GM19395 (cell line): ENCODE results near the gene MRPL36.
"Not testable (repeated sequence)": the region's sequence is repeated elsewhere in the genome, so short reads cannot be mapped to it uniquely, and the experiment has no call there.

Experiments used
- ATAC-seq: cut with Tn5 transposase; IDR thresholded peaks from one replicate; pipeline ENCODE4 v1.9.1; 2021; ENCODE audit warnings: mild to moderate bottlenecking, moderate library complexity; ENCODE audit not compliant: unreplicated experiment

Gene MRPL36

DNA sequence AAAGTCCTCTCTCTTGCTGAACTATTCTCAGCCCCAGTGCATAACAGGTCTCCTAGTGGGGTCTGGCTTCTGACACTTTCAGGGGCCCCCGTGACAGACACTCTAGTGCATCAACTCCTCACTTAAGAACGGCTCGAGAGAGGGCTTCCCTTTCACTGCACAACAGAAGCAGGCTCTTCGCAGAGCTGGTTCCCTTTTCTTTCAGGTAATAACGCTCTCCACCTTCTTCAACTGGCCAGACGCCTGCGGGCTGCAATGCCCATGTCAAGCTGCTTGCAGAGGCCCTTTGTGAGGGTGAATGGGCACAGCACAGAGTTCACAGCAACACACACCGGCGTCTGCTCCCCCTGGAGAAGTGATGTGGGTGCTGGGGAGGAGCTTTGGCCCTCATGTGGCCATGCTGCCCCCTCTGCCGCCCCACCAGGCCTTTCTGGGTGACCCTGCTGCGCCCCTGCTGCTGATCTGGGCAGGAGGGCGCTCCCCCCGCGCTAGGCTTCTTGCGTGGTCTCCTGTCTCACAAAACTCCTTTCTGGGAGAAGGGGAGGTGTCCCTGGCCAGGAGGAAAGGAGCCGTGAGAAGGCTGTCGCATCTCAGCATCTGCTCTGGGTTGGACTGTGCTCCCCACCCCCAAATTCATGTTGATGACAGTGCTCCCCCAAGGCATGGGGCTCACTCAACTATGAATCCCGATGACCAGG, 2.4 kb downstream of the MRPL36 start:
- ATAC-seq = no peak

DNA sequence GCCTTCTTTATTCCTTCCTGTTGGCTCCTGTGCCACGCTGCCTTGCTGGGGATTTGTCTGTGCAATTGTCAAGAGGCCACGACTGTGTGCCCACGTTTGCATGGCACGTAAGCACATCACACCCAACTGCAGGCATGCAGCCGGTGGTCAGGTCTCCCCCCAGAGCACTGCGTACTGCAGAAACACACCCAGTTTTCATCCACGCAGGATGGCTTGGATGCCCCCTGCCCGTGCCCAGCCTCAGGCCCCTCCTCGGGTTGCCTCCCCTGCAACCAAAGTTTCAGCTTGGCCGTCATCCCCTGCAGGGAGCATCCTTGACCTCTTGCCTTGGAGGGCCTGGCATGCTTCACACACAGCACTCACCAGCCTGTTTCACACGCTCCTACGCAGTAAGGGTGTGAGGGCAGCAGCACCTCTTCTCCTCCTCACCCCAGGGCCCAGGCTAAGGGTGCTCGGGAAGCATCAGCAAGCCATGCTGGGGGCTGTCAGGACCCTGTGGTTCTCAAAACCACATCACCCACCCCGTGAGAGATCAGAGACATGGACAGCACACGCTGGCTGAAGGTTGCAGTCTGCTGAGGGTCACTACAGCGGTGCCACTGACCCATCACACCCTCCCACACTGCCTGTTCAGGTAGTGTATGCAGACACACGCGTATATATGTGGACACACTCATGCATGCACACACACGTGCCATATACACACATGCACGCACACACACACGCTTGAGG, 3.1 kb downstream of the MRPL36 start:
- ATAC-seq = no peak

DNA sequence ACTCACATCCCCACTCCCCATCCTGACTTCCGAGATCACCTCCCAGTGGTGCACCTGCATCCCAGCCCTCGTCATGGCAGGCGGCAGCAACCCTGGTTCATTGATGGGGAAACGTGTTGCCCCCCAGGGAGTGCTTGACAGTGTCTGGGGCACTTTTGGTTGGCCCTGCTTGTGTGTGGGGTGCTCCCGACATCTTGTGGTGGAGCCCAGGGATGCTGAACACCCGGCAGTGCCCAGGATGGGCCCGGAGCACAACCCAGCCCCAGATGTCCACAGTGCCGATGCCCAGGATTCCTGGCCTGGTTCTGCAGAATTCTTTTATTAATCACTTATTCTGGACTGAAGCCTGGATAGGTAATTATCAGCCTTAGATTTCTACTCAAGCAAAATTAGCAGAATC, 3.7 kb downstream of the MRPL36 start:
- no peak for ATAC-seq

DNA sequence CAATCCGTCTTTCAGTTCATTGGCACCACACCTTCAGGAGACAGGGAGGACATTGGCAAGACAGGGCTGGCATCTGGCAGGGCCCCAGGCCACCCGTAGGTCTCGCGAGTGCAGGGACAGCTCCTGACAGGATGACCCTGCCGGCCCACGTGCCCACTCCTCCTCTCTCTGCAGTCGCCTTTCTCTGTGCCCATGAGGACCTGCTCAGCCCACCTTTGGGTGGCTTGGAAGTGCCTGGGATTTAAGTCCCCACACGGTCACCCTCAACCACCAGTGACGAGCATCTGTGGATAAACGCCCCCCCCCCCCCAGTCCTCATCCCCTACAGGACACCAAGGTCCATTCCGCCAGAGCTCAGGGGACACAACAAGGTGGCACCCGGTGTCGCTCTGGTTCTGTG, 4.1 kb downstream of the MRPL36 start:
- no peak for ATAC-seq

DNA sequence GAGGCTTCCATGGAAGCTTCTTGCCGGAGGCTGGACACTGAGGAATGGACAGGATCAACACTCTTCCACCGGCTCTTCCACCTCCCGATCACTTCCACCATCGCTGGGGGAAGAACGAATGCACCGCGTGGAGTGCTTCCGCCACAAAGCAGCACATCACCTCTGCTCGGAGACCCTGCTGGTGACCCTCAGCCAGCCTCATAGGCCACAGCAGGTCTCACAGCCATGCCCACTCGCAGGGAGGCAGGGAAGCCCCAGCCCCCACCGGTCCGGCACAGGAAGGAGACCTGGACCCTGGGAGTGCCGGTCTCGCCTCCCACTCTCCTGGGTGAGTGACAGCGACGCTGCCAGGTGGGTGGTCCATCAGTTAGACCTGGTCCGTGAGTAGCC, 4.7 kb downstream of the MRPL36 start:
- ATAC-seq = no peak

DNA sequence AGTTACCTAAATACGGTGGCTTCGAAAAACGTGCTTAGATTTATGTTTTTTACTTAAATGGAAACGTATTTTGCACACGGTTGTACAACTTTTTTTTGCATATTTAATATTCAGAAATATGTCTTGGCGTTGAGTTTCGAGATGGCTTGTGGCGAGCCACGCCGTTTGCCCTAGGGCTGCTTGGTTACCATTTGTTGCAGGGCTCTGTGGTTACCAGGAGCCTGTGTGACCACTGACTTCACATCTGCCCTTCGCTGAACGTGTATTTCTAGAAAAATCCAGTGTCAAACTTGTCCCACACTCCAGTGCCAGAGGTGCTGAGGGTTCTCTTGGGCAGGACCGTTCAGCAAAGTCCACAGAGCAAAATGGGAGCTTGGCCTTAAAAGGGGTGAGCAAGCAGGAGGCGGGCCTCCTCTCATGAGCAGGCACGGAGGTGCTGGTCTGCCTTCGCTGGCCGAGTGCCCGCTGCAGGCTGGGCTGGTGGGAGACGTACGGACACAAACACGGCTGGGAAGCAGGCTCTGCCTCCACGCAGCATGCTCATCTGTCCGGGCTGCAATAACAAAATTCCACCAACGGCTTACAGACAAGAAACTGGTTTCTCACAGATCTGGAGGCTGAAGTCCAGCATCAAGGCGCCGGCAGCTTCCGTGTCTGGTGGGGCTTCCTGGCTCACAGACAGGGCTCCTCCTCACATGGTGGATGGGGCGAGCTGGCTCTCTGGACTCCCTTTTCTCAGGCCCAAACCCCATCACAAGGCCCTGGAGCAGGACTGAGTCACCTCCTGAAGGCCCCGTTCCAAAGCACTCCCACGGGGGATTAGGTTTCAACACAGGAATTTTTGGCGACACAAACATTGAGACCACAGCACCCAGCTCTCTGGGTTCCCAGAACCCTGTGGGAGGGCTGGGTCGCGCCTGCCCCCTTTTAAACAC, 5.4 kb downstream of the MRPL36 start:
- no peak for ATAC-seq

DNA sequence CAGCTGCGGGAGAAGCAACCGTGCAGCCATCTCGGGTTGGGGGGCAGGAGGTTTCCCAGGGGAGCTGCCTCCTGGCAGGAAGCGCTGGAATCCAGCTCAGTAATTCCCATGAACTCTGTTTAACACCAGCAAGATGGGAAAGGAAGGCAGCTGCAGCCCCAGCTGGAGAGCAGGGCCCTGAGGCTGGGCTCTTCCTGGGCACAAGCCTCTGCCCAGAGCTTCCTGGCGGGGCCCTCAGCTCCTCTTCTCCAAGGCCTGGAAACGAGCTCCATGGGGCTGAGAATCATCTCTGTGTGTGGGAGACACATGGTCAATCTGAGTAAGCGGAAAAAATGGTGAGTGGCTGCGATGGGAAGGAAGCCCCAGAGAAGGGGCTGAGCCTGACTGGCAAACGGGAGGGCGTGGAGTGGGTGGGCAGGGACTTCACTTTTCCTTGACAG, 6.3 kb downstream of the MRPL36 start:
- ATAC-seq = no peak

DNA sequence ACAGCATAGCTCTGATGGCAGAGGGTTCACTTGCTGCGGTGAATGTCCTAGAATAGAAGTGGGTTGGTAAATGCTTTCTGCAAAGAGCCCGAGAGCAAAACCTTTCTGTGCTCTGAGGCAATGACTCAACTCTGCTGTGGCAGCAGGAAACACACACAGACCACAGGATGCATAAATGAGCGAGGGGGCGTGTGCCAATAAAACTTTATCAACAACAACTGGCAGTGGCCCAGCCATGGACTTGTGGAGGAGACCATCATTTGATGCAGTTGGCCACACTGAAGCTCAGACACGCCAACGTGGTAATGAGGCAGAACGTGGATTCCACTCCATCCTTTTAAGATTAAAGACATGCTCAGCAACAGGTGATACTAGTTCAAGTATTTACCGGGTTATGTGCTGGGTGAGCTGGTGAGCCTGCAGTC, 6.8 kb downstream of the MRPL36 start:
- ATAC-seq = peak; percentile 95

DNA sequence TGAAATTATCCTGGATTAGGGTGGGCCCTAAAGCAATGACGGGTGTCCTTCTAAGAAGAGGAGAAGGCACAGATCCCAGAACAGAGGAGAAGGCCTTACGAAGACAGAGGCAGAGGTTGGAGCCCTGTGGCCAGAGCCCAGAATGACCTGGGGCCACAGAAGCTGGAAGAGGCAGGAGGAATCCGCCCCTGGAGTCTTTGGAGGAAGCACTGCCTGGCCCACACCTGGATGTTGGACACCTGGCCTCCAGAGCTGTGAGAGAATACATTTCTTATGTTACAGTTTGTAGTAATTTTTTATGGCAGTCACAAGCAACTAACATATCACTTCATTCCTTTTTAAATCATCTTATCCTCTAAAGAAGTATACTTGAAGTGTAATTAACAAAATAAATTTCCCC, 8.5 kb downstream of the MRPL36 start:
- no peak for ATAC-seq

DNA sequence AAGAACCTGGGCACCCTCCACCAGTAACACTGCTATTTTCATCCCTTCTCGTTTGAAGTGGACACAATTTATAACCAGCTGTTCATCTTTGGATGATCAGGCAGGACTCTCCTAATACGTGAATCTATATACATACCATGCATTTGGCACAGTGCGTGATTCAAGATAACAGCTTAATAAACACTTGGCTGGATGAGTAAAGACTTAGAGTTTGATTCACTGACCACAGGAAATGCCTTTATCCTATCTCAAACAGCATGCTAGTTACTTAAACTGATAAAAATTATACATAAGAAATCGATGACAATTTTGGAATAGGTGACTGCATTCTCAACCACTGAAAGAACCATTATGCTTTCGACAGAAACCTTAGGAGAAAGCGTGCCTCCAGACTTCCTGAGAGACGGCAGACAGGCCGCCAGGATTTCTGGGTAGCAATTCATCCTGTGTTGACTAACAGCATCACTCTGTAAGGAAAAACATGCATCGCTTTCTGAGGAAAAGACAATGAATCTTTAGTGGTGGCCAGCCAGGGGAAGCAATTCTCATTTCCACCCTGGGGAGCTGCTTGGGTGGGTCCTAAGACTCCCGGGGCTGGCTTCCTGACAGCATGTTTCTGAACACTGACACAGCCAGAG, 9.7 kb downstream of the MRPL36 start:
- ATAC-seq = no peak

DNA sequence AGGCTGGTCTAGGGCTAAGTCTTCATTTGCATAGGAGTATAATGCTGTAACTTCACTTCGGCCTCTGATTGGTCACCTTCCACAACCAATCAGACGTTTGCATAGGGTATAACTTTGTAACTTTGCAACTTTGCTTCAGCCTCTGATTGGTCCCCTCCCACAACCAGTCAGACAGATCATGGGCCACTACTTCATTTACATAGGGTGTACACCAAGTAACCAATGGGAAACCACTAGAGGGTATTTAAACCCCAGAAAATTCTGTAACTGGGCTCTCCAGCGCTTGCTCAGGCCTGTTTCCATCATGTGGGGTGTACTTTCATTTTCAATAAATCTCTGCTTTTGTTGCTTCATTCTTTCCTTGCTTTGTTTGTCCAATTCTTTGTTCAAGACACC, 10.2 kb downstream of the MRPL36 start:
- not testable (repeated sequence) for ATAC-seq

DNA sequence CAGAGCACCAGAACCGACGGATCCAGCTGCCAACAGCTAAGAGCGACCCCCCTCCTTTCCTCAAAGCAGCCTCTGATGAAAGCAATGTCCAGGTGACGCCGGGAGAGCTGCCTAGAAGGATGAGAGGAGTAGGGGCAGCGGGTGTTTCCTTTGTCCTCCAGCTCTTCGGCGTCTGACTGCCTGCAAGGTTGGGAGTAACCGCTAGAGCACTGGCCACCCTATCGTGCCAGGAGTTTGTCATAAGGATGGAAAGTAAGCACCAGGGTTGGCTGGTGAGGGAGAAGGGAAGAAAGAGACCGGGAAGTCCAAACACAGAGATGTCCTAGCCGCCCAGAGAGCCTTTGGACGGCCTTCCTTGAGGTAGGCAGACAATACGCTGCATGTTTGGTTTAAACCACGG, 10.8 kb downstream of the MRPL36 start:
- no peak for ATAC-seq

DNA sequence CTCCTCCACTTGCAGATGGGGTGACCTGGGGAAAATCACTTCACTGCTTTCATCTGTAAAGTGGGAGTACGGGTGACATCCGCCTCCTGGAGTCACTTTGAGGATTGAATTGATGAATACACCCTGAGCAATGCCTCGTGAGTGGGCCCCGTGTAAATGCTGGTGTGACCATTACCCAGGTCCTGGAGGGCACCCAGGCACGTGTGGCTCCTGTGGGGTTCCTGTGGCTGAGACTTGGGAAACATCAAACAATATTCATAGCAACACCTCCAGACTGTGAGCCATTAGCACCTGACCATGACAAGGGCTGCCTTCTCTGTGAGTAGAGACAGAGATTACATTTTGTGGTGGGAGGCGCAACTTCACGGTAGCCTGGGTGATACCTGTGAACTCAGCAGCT, 11.4 kb downstream of the MRPL36 start:
- no peak for ATAC-seq

DNA sequence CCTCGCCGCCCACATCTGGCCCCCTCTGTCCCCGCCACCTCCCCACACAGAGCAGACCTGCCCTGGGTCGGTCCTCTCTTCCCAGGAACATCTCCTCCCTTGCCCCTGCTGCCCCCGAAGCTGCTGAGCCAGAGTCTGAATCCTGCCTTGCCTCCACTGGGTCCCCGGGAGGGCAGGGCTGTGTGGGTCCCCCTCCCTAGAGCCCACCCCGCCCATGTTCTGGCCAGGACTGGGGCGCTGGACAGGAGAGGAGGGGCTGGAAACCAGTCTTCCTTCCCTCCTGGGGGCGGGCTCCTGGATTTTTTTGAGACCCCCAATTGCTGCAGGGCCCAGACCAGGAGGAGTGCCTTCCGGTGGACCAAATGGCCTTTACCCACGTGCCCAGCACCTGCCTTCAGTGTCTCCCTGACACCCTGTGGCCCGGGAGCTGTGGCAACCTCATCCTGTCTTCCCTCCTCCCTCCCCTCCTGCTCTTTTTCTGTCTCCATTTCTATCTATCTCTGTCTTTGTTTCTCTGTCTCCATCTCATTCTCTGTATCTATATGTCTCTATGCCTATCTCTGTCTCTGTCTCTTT, 12.1 kb downstream of the MRPL36 start:
- ATAC-seq = no peak

DNA sequence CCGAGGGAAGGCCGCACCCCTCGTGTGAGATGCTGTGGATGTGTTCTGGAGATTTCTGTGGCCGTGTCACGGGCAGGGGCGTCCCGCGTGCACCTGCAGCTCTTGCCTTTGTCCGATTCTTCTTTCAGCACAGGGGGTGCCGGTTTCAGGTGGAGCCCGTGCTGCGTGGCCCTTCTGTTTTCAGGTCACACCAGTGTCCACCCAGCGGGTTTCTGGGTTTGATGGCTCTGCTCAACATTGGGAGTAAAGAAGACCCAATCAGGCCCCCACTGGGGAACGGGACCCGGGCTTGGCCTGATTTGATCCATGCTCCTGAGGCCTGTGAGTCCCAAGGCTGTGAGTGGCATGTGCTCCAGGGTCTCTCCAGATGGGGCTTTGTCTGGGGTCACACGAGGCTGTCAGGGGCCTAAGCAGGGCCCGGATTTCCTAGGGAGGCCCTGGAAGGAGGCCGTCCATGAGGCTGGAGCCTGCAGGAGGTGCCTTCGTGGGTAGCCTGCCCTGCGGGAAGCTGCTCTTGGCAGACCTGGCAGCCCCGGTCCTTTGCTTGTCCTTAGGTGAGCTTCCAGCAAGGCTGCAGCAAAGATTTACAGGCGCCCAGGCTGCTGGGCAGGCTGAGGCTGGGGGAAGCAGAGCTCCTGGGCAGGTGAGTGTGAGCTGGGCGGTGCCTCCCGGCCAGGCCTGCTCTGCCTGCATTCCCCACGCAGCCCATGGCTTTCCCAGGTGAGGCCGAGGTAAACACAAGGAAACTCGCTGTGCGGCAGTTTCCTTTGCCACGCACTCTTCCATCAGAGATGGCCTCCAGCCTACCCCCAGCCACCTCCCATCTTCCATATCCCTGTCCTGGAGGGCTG, 12.8 kb downstream of the MRPL36 start:
- no peak for ATAC-seq

DNA sequence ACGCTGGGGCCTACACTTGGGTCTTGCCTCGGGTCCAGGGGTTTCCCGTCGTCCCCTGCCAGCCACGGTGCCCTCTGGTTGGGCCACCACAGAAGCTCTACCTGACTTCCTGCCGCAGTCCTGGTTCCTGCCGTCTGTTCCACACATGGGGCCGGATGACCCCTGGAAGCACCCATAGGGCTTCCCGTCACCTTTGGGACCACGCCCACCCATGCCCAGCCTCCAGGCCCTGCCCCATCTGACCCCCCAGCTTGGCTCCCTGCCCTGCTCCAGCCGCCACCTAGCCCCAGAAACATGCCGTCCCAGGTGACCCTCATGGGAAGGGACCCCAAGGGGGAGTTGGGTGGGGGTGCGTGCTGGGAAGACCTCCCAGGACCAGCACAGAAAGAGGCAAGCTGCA, 13.7 kb downstream of the MRPL36 start:
- no peak for ATAC-seq

DNA sequence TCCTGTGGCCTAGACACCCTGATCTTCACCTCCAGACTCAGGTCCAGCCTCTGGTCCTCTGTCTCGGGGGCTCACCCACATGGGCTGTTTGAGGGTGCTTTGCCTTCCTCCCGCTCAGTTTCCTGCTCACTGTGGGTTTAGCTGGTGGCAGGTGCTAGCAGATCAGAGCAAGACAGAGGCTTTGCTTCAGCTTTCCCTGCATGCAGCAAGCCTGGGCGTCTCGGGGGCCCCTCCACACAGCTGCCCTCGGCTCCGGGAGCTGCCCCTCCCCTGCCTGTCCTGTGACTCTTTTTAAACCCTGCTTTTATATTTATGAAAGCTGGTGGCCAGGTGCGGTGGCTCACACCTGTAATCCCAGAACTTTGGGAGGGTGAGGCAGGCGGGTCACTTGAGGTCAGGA, 14.6 kb downstream of the MRPL36 start:
- ATAC-seq = no peak

DNA sequence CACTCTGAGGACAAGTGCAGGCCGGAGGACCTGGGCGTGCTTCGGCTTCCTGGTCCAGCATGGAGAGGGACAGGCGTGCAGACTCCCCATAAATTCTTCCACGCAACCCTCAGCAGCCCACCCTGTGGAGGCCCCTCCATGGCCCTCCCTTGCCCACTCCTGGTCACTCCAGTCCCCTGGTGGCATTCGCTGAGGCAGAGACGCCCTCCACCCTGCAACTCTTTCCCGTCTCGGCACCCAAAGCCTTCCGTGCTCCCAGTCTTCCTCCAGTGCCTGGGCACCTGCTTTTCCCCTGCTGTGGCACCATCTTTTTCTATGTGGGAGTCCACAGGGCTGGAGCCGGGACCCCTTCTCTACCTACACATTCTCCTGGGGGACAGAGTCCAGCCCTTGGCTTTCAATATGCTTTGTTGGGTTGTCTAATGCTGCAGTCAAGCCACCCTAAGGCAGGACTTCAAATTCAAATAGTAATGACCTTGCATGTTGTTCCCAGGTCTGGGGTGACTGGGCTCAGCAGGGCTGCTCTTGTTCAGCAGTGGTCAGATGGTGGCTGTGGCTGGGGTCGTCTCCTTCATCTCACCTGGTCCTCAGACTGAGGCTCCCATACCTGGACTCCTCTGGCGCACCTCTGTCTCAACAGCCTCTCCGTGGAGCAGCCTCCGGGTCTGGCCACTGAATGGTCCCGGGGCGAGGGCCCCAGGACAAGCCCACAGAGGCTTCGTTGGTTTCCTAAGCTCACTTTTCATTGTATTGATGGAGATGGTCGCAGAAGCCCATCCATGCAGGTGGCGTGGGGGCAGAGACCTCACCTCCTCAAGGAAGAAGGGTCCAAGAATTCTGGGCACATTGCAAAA, 15.2 kb downstream of the MRPL36 start:
- no peak for ATAC-seq

DNA sequence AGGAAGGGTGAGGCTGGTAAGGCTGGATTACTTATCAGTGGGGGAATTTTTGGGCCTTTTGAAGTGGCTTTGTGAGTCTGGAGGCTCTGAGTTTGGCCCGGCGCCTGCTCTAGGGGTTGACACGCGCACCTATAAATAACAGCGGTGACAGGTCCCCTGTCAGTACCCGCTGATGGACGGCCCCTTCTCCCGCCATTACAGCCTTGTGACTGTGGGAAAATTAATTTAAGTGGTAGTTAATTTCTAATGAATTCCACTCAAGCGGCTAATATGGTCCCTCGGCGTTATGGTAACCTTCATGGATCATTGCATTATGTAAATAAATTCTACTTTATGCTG, 16.5 kb downstream of the MRPL36 start:
- peak; percentile 86 for ATAC-seq
